Stimulated activated CD8-positive, alpha-beta memory T cell treated with anti-CD3 and anti-CD28 coated beads, Interleukin-15, amount 100 ng/mL, for 4 hours (primary cell): Measurements from ENCODE around the gene LYPD5.
"Not testable (repeated sequence)": the region's sequence is repeated elsewhere in the genome, so short reads cannot be mapped to it uniquely, and the experiment has no call there.

Experiments
- DNase-seq, 2 donors: peaks; one replicate each; pipeline ENCODE4 v3.0.0-alpha.2; 2020; ENCODE audit warnings: low read depth in 2 of 2

Gene LYPD5

DNA sequence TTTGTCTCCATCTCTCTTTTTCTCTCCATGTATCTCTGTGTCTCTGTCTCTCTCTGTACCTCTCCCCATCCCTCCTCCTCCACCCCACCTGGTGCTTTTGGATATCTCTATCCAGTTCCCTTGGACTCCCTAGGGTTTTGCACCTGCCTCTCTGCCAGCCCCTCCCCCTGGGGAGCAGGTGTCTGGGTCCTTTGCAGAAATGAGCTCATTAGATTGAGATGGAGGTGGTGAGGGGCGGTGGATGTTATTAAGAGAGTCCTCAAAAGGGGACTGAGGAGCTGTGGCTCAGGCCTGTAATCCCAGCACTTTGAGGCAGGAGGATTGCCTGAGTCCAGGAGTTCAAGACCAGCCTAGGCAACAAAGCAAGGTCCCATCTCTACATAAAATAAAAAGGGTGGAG, 23.6 kb downstream of the LYPD5 start:
- DNase-seq, result no peak

DNA sequence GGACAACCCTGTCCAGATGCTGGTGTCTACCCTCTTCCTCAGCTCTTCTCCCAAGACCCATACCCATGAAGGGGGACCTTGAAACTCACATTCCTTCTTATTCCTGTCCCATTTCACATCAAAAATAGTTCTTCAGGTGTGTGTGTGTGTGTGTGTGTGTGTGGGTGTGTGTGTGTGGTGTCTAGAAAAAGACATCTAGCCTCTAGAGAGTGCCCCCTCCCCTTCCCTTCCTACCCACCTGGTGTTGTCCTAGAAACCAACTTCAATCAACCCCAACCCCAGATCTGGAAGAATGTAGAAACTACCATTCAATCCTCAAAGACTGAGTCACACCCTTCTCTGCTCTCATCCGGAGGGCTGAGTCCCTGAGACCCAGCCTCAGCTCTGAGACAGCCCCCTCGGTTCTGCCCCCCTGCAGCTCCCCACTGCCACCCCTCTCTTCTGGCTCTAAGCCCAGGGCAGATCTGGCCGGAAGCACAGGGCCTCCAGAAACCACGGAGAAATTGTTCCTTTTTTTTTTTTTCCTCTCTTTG, 25.0 kb downstream of the LYPD5 start:
- DNase-seq, result no peak

DNA sequence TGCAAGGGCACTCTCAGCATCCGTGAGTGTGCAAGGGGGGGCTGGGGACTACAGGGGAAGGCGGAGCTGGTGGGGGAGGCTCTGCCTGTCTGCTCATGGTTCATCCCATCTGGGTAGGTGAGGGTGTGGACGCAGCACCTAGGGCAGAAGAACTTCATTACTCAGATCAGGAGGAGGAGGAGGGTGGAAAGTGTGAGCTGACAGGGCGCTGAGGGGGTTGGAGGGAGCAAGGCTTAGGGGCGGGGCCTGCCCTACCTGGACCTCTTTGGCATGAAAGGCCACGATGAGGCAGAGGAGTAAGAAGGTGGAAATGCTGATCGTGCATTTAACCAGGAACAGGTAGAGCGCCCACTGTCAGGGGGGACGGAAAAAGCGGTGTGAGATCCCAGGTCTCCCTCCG, 26.0 kb downstream of the LYPD5 start:
- DNase-seq, result peak in 1 of 2 donors; percentile 66

DNA sequence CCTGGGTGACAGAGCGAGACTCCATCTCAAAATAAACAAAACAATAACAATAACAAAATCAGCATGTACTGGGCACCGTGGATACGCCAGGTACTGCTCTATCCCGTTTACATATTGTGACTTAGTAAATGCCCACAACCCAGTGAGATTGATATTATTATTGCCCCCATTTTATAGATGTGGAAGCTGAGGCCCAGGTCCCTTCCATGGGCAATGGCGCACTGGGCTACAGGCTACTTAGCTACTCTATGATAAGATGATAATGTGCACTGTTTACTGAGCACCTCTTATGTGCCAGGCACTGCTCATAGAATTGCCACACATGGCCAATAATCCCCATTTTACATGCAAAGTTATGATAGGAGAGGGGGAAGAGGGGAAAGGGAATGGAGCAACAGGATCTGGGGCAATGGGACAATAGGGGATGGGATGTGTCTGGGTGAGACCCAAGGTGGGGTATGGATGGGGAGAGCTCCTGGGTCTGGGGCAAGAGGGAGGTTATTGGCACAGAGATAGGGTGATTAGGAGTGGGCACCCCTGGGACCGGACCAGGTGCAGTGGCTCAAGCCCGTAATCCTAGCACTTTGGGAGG, 26.9 kb downstream of the LYPD5 start:
- DNase-seq, result no peak

DNA sequence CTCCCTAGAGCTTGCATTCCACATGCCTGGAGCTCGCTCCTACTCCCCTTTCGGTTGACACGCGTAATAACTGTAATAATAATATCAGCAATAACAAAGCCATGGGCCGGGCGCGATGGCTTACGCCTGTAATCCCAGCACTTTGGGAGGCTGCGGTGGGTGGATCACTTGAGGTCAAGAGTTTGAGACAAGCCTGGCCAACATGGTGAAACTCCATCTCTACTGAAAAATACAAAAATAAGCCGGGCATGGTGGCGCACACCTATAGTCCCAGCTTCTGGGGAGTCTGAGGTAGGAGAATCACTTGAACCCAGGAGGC, 27.3 kb downstream of the LYPD5 start:
- DNase-seq, result not testable (repeated sequence)

DNA sequence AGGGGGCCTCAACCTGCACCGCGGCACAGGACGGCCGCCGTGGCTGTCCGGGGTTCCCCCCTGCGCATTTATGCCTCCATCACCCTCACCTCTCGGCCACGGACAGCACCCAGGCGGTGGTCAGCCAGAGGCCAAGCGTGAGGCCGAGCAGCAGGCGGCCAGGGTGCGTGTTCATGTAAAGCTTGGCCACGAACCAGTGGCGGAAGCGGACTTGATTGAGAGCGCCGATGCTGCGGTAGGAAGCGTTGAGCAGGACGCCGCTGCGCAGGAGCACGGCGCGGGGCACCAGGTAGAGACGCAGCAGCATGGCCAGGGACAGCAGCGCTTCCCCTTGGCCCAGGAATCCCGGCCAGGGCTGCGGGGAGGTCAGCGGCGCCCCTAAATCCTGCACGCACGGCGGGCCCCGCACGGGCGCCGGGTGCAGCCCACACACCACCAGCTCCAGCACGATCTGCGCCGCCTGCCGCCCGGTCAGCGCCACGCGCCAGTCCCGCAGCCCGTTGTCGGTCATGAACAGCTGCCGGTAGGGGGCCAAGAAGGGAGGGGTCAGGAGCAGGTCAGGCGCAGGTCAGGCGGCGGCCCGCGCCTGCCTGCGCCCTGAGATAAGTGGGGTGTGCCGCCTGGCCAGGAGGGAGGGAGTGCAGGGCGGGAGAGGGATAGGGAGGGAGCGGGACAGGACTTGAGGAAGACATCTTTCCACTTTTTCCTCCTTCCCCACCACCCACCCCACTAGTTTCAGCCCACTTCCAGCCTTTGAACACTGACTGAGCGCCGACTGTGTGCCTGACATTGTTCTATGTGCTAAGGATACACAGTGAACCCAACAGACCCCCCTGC, 27.9 kb downstream of the LYPD5 start:
- DNase-seq, result no peak

DNA sequence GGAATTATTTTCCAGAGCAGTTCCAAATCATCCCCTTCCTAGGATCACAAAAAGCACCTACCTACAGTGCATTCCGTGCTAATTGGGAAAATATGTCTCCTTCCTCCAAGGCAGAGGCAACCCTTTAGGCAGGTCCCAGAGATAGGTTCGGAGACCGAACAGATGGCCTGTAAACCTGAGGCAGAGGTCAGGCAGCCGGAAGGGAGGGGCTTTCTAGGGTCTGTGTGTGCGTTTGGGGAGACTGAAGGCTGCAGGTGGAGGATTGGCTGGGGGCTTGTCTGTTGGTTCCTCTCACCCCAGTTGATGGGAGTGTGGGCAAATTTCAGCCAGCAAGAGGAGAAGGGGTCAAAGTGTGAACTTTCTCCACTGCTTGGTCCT, 28.5 kb downstream of the LYPD5 start:
- no peak for DNase-seq

DNA sequence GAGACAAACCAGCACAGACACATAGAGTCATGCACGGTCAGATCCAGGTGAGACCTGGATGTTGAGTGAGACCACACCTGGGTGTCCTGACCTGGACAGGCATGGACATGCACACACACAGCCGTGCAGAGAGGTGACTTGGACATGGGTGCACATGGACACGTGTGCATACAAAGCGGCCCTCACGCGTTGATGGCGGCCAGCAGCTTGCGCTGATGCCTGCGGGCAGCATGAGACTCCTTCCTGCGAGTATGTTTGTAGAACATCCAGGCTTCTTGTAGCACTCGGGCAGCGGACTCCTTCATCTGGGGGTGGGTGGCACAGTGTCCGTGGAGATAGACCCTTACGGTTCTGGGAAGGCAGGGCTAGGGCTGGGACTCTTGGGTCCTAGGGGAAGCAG, 33.0 kb downstream of the LYPD5 start:
- DNase-seq, result no peak

DNA sequence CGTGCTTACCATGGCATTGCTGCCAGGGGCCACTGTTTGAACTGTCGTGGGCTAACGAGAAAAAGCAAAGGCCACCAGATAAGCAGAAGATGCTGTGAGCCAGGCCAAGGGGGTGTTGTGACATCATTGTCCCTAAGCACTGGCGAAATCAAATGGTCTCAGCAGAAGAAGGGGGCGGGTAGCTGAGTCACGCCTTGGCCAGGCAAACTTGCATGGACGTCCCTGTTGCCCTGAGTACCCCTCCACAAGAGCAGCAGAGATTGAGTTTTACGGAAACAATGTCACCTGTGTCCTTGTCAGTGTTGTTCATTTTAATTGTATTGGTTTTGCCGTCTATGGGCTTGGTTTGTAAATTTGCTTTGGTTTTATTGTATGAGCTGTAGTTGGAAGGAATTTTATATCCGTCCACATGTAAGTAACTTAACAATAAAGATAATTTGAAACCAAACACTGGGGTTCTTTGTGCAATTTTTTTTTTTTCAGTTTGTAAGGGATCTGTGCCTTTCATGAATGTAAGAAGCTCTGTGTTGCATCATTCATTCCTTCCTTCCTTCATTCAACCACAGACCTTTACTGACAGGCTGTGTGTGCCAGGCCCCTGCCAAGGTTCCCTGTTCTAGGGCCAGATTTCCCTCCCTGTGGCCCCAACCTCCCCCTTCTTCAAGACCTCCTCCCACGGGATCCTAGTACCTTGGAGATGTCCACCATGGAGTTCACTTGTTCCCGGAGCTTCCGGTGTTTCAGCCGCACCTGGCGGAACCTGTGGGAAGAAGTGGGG, 33.8 kb downstream of the LYPD5 start:
- no peak for DNase-seq

DNA sequence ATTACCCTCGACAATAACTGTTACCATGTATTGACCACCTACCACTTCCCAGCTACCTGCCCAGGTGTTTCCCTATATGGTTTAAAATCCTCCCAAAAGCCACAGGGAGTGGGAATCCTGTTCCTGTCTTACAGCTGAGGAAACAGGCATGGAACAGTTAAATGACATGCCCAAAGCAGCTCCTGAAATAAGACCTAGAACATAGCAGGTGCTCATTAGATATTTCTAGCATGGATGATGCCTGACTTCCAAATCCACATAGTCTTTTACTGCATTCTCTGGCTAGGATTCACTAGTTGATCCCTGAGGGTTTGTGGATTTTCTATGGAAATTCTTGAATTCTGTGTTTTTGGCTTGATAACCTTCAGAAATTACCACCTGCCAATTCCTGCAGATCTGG, 34.4 kb downstream of the LYPD5 start:
- no peak for DNase-seq

DNA sequence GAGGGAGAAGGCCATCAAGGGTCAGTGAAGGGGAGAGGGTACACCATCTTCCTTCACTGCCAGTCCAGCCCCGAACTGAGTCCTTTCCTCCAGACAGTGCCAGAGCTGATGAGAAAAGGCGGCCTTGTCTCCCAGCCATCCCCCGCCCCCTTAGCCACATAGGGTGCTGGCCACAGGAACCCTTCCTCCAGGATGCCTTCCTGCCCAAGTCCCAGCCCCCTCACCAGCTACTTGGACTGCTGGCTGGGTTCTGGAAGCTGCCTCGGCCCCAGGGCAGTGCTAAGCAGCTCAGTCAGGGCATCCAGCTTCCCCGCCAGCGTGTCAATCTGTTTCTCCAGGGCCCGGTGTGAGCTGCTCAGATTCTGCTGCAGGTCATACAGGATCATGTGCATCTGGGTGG, 34.9 kb downstream of the LYPD5 start:
- no peak for DNase-seq

DNA sequence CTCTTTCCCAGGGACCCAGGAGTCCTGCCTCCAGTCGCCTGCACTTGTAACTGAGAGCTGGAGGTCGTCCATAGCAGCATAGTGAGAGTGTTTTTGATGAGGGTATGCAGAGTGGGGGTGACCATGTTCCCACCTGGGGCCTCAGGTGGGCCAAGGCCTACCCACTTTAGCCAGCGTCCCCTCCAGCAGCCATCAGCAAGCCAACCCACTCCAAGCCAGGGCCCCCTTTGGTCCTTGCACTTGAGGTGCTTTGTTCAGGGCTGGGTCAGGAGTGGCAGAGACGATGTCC, 35.5 kb downstream of the LYPD5 start:
- DNase-seq, result no peak

DNA sequence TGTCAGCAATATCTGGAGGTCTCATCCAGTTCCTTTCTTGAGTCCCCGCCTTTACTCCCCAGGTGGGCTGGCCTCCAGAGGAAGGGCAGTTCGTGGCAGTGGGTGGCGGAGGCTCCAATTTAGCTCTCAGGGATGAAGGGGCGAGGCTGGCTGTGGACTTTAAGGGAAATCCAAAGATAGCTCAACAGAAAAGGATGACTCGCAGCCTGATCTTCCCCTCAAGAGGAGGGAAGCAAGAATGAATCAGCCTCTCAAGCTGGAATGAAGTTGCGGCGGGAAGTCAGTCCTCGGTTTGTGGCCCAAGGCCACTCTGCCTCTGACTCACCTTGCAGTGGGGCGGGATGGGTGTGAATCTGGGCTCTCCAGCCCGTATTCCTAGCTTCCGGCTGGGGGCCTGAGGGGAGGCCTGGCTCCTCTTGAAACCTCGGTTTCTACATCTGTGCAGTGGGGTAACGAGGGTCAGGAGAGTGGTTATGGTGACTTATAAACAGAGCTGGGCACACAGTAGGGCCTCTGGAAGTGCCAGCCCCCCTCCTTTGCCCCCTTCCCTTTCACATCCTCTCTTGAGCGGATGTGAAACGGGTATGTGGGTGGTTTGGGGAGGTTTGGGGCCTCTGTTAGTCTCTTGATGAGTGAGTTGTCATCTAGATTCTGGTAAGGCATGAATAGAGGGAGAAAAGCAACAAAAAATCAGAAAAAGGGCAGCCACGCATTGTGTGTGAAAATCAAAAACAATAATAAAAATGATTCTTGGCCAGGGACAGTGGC, 37.0 kb downstream of the LYPD5 start:
- peak; percentile 51 to 74 for DNase-seq

DNA sequence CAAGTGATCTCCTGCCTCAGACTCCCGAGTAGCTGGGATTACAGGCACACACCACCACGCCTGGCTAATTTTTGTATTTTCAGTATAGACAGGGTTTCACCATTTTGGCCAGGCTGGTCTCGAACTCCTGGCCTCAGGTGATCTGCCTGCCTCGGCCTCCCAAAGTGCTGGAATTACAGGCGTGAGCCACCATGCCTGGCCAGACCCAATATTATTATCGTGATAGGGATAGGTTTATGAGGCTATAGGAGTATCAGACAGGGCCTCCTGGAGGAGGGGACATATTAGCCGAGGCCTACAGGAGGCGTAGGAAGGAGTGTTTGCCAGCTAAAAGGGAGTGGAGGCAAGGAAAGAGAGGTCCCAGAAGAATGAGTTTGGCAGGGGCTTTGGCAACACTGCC, 37.6 kb downstream of the LYPD5 start:
- DNase-seq, result not testable (repeated sequence)

DNA sequence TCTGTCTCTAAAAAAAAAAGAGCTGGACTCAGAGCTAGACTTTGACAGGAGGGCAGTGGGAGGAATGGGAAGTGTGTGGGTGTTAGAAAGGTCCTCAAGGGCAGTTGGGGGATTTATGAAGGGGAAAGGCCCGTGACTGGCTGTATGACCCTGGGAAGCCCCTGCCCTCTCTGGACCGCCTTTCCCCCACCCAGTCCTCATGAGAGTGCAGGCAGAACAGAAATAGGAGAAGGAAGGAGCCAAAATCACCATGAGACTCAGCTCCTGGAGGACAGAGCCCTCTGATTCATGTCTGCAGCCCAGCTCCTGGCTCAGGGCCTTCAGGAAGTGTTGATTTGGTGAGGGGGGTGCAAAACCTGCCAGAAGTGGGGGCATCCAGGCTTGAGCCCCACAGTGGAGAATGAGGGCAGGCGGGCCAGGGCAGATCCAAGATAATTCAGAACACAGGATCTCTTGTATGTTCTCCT, 38.7 kb downstream of the LYPD5 start:
- DNase-seq, result no peak

DNA sequence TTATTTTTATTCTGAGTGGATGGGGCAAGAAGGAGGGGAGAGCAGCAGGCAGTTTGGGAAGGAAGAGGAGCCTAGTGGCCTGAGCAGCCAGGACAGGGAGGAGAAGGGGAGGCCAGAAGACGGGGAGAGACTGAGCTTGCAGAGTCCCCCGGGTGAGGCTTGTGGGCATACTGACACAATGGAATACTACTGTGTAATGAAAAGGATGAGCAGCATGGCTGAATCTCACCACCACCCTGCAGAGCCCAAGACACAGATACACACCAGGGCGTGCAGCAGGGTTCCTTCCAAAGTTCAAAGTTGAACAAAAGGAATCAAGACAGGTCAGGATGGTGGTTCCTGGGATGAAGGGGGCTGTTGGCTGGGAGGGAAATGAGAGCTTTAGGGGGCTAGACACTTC, 39.4 kb downstream of the LYPD5 start:
- no peak for DNase-seq

DNA sequence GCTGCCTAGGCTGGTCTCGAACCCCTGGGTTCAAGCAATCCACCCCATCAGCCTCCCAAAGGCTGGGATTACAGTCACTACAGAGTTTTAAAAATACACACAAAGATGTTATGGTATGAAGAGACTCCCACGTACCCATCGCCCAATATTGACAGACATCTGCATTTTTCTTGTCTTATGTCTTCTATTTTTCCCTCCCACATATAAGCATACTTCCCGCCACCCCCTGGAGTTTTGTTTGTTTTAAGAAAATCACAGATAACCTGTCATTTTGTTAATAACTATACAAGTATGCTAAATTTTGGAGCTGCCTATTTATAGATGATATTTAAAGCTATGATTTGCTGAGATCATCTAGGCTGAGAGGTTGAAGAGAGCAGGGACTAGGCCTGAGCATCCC, 41.3 kb downstream of the LYPD5 start:
- DNase-seq, result no peak

DNA sequence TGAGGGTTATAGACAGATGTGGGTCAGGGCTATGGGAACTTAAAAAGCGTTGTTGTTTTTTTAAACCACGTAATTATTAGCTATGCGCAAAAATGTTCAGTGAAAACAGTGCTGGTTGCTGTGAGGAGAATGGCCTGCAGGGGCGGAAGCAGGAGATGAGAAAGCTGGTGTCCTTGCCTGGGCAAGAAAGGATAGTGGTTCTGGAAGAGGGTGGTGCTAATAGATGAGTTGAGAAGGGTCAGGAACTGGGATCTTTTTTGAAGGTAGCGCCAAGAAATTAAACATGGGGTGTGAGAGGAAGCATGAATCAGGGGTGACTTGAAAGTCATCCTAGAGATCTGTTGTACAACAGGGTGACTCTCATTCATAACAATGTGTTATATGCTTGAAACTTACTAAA, 42.7 kb downstream of the LYPD5 start:
- DNase-seq, result no peak

DNA sequence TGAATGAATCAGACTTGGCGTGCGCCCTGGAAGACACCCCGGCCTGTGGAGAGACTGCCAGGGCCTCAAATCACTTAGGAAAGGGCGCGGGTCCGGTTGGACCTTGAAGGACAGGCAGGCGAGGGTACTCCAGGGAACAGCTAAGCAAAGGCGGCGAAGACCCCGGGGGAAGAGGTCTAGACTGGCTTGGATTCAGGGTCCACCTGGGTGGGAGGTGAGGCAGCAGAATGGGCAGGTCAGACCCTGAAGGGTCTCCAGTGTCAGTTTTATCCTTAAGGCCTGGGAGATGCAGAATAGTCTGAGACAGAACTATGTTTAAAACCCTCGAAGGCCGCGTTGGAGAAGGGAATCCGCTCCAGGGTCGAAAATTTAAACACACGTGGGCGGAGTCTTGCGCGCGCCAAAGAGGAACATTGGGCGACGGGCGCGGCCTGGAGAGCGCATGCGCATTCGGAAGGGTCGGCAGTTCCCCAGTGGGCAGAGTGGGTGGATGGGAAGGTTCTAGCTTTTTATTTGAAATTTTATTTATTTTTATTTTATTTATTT, 46.9 kb downstream of the LYPD5 start:
- DNase-seq, result peak; percentile 57 to 58

DNA sequence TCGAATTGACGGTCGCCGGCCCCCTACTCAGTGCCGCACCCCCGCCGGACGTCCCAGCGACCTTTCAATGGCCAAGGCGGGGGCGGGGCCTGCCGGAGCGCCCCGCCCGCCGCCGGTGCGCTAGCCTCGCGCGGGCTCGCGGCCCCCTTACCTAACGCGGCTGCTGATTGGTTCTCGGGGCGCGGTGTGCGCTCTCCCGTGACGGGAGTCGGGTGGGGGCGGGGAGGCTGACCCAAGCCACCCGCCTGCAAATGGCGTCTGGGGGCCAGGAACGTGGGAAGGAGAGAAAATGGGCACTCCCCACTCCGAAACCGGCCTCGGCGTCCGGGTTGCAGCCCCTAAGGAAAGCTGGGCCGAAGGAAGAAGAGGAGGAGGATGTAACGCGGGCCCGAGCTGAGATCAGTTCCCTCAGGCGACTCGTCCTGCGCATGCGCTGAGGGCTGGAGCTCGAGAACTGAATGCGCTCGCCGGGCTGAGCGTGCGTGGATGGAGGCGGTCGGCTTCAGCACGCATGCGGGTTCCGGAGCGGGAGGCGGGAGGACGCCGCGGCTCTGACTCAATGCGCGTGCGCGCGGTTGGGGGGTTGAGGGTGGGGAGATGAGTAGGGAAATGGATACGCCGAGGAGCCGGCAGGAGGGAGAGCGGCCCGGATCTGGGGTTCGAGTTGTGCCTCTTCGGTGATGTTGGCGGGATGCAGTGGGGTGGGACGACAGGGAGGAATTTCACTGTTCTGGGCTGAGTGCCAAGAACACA, 47.6 kb downstream of the LYPD5 start, which contains the start of gene SMG9:
Gene SMG9, minus strand, starts transcription at position 460 of the 753 bp plus-strand sequence. CDS start 4,221 bp downstream, outside the sequence.
- DNase-seq, result peak; percentile 95 to 96

DNA sequence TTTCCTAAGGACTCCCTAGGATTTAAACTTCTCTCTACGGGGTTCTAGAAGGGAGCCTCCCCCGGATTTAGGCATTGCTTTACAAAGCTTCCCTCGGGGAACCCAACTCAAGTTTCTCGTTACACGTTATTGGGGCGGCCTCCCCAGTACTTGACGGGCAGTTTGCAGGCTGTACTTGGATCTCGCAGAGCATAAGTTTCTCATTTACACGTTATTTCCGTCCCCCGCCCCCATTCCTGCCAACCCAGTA, 48.1 kb downstream of the LYPD5 start:
- DNase-seq, result no peak
